Natural killer cell treated with Interleukin-12 subunit alpha and Interleukin-12 subunit beta and Interleukin-15 and Interleukin-18, amount 100 ng/mL, for 72 hours (primary cell): ENCODE measurements around the gene ANAPC13. TPM values are rescaled to one million over a fixed set of nuclear protein-coding genes. Genes with fewer than 3 reads are reported as not detected.

Experiments
- ATAC-seq, 2 donors: fragments of 150-1000 bp; cut with Tn5 transposase in 1 of 2; sonication (Bioruptor Pico), chemical (Tn5 transposase) in 1 of 2; 2 replicates each; pipeline ENCODE4 v1.10.0; 2021
- DNase-seq: peaks from one replicate; pipeline ENCODE4 v3.0.0; 2022; ENCODE audit warnings: low spot score
- H3K27ac Mint-ChIP-seq, 2 donors: 1 replicate in 1 of 2; 2 replicates in 1 of 2; pipeline ENCODE4 v1.8.0; 2022; ENCODE audit warnings: mixed read lengths in 2 of 2, mild to moderate bottlenecking in 1 of 2, moderate library complexity in 1 of 2
- H3K27me3 Mint-ChIP-seq, 2 donors: 1 replicate in 1 of 2; 2 replicates in 1 of 2; pipeline ENCODE4 v1.8.0; 2022; ENCODE audit warnings: mixed read lengths in 2 of 2
- H3K36me3 Mint-ChIP-seq: one replicate; pipeline ENCODE4 v1.8.0; 2022; ENCODE audit warnings: mixed read lengths
- H3K4me1 Mint-ChIP-seq, 2 donors: 1 replicate in 1 of 2; 2 replicates in 1 of 2; pipeline ENCODE4 v1.8.0; 2022; ENCODE audit warnings: low read depth in 2 of 2, mixed read lengths in 2 of 2, mild to moderate bottlenecking in 1 of 2
- H3K4me3 Mint-ChIP-seq: one replicate; pipeline ENCODE4 v1.8.0; 2022; ENCODE audit warnings: mixed read lengths
- H3K9me3 Mint-ChIP-seq: 2 replicates; pipeline ENCODE4 v1.8.0; 2022; ENCODE audit warnings: mixed read lengths
- total RNA-seq, 2 donors: library from RNA; stranded (reverse); gene quantifications; one replicate each; pipeline ENCODE4 v1.2.3, GENCODE V29; 2022

ANAPC13 gene
- total RNA-seq, 2 donors from 2014 or later, result 13.0 to 15.8 TPM

GRCh38 chr3:134474956-134475355 is 10.8 kb downstream of the ANAPC13 start:
- Mint-ChIP-seq H3K4me3 (no peak overlapping the region), H3K4me1 (no peaks in the 10 kb centered on the region), H3K27me3 (no peaks in the 10 kb centered on the region), H3K36me3 (peaks cover 11% of the 10 kb centered on the region), H3K27ac (no peak overlapping the region), H3K9me3 (no peaks in the 10 kb centered on the region)
- ATAC-seq (no peak), DNase-seq (no peak)

- DNase-seq (peak; percentile 78), ATAC-seq (no peak)
- H3K36me3 Mint-ChIP-seq, result peaks cover 11% of the 10 kb centered on the region
- H3K27me3 Mint-ChIP-seq, result no peaks in the 10 kb centered on the region
- H3K9me3 Mint-ChIP-seq, result no peaks in the 10 kb centered on the region
- H3K27ac Mint-ChIP-seq, result no peak overlapping the region
- H3K4me1 Mint-ChIP-seq, result no peaks in the 10 kb centered on the region
- no peak overlapping the region for H3K4me3 Mint-ChIP-seq
Observed at GRCh38 chr3:134473868-134474546, 11.8 kb downstream of the ANAPC13 start.

GRCh38 chr3:134472831-134473230 is 13.0 kb downstream of the ANAPC13 start:
- no peak for DNase-seq

GRCh38 chr3:134471521-134472193 is 14.1 kb downstream of the ANAPC13 start:
- Mint-ChIP-seq H3K4me3 (no peak overlapping the region), H3K36me3 (no peaks in the 10 kb centered on the region), H3K27me3 (no peaks in the 10 kb centered on the region), H3K4me1 (no peaks in the 10 kb centered on the region), H3K9me3 (no peaks in the 10 kb centered on the region), H3K27ac (no peak overlapping the region)
- ATAC-seq (peak in 1 of 2 donors; percentile 49), DNase-seq (no peak)

More at GRCh38 chr3:134472831-134473230, 13.0 kb downstream of the ANAPC13 start:
- H3K9me3 Mint-ChIP-seq, result no peaks in the 10 kb centered on the region
- no peaks in the 10 kb centered on the region for H3K4me1 Mint-ChIP-seq
- no peak overlapping the region for H3K4me3 Mint-ChIP-seq
- peaks cover 6% of the 10 kb centered on the region for H3K36me3 Mint-ChIP-seq
- no peaks in the 10 kb centered on the region for H3K27me3 Mint-ChIP-seq
- H3K27ac Mint-ChIP-seq, result no peak overlapping the region
- ATAC-seq, result no peak

GRCh38 chr3:134468519-134468918 is 17.3 kb downstream of the ANAPC13 start:
- Mint-ChIP-seq H3K27me3 (peaks cover 0 to 5% of the 10 kb centered on the region in 2 donors), H3K4me3 (no peak overlapping the region), H3K9me3 (no peaks in the 10 kb centered on the region), H3K27ac (no peak overlapping the region), H3K4me1 (no peaks in the 10 kb centered on the region), H3K36me3 (no peaks in the 10 kb centered on the region)
- ATAC-seq, result no peak
- no peak for DNase-seq

- Mint-ChIP-seq H3K27ac (no peak overlapping the region), H3K4me1 (no peaks in the 10 kb centered on the region), H3K36me3 (no peaks in the 10 kb centered on the region), H3K27me3 (peaks cover 12 to 14% of the 10 kb centered on the region in 2 donors), H3K9me3 (no peaks in the 10 kb centered on the region), H3K4me3 (no peak overlapping the region)
- DNase-seq (no peak), ATAC-seq (no peak)
Observed at GRCh38 chr3:134466331-134466730, 19.5 kb downstream of the ANAPC13 start.

- H3K4me3 Mint-ChIP-seq, result no peak overlapping the region
- no peak for ATAC-seq
- H3K36me3 Mint-ChIP-seq, result no peaks in the 10 kb centered on the region
- H3K27ac Mint-ChIP-seq, result no peak overlapping the region
- no peaks in the 10 kb centered on the region for H3K4me1 Mint-ChIP-seq
- peaks cover 16 to 22% of the 10 kb centered on the region in 2 donors for H3K27me3 Mint-ChIP-seq
- no peaks in the 10 kb centered on the region for H3K9me3 Mint-ChIP-seq
- DNase-seq, result no peak
Observed at GRCh38 chr3:134464689-134465365, 21.0 kb downstream of the ANAPC13 start.

- no peaks in the 10 kb centered on the region for H3K9me3 Mint-ChIP-seq
- no peak overlapping the region for H3K4me3 Mint-ChIP-seq
- H3K27me3 Mint-ChIP-seq, result peaks cover 16 to 28% of the 10 kb centered on the region in 2 donors
- DNase-seq (no peak), ATAC-seq (no peak)
- no peaks in the 10 kb centered on the region for H3K4me1 Mint-ChIP-seq
- no peaks in the 10 kb centered on the region for H3K36me3 Mint-ChIP-seq
- H3K27ac Mint-ChIP-seq, result no peak overlapping the region
Observed at GRCh38 chr3:134464064-134464688, 21.6 kb downstream of the ANAPC13 start.

- H3K36me3 Mint-ChIP-seq, result no peaks in the 10 kb centered on the region
- no peak overlapping the region for H3K27ac Mint-ChIP-seq
- ATAC-seq, result no peak
- DNase-seq, result no peak
- no peak overlapping the region for H3K4me3 Mint-ChIP-seq
- no peaks in the 10 kb centered on the region for H3K4me1 Mint-ChIP-seq
- no peaks in the 10 kb centered on the region for H3K9me3 Mint-ChIP-seq
- peaks cover 16 to 28% of the 10 kb centered on the region in 2 donors for H3K27me3 Mint-ChIP-seq
Observed at GRCh38 chr3:134463676-134464063, 22.1 kb downstream of the ANAPC13 start.

- Mint-ChIP-seq H3K27me3 (peaks cover 22 to 40% of the 10 kb centered on the region in 2 donors), H3K4me1 (no peaks in the 10 kb centered on the region), H3K36me3 (no peaks in the 10 kb centered on the region), H3K27ac (no peak overlapping the region), H3K9me3 (no peaks in the 10 kb centered on the region), H3K4me3 (no peak overlapping the region)
- DNase-seq (no peak), ATAC-seq (no peak)
Observed at GRCh38 chr3:134462331-134462941, 23.3 kb downstream of the ANAPC13 start.

- Mint-ChIP-seq H3K9me3 (no peaks in the 10 kb centered on the region), H3K4me1 (no peaks in the 10 kb centered on the region), H3K36me3 (no peaks in the 10 kb centered on the region), H3K27ac (no peak overlapping the region), H3K27me3 (peaks cover 27 to 48% of the 10 kb centered on the region in 2 donors), H3K4me3 (no peak overlapping the region)
- ATAC-seq (no peak), DNase-seq (no peak)
Observed at GRCh38 chr3:134460965-134461364, 24.8 kb downstream of the ANAPC13 start.

GRCh38 chr3:134459562-134459961 is 26.2 kb downstream of the ANAPC13 start:
- Mint-ChIP-seq H3K36me3 (no peaks in the 10 kb centered on the region), H3K4me1 (no peaks in the 10 kb centered on the region), H3K4me3 (no peak overlapping the region), H3K27ac (no peak overlapping the region), H3K9me3 (no peaks in the 10 kb centered on the region), H3K27me3 (peaks cover 27 to 50% of the 10 kb centered on the region in 2 donors)
- DNase-seq (no peak), ATAC-seq (no peak)

GRCh38 chr3:134458406-134458945 is 27.3 kb downstream of the ANAPC13 start:
- H3K36me3 Mint-ChIP-seq, result no peaks in the 10 kb centered on the region
- ATAC-seq (no peak), DNase-seq (no peak)
- peaks cover 24 to 54% of the 10 kb centered on the region in 2 donors for H3K27me3 Mint-ChIP-seq
- H3K9me3 Mint-ChIP-seq, result no peaks in the 10 kb centered on the region
- no peak overlapping the region for H3K27ac Mint-ChIP-seq
- no peaks in the 10 kb centered on the region for H3K4me1 Mint-ChIP-seq
- no peak overlapping the region for H3K4me3 Mint-ChIP-seq
